MM.1S (cell line): ENCODE measurements around the gene AHNAK.

Experiments used
- DNase-seq: peaks from one replicate; pipeline ENCODE4 v3.0.0-alpha.2; 2015
- H2AFZ ChIP-seq: fragments of 300-600 bp; sonication (generic); 2 replicates; pipeline ENCODE4 v1.6.0; 2016; ENCODE audit warnings: antibody characterized with exemption, low read length
- H3F3A ChIP-seq: fragments of 300-600 bp; sonication (generic); 2 replicates; pipeline ENCODE4 v1.6.1; 2016; ENCODE audit warnings: mild to moderate bottlenecking, antibody characterized with exemption, low read length, moderate library complexity, mixed read lengths; ENCODE audit not compliant: insufficient read depth
- H3K27ac ChIP-seq: fragments of 300-600 bp; sonication (generic); 2 replicates; pipeline ENCODE4 v1.5.1; 2016; ENCODE audit warnings: mild to moderate bottlenecking, low read length
- H3K27me3 ChIP-seq: fragments of 300-600 bp; sonication (generic); replicated peaks from 2 replicates; pipeline ENCODE4 v1.6.0; 2016; ENCODE audit warnings: low read length; ENCODE audit not compliant: insufficient read depth
- H3K36me3 ChIP-seq: fragments of 300-600 bp; sonication (generic); replicated peaks from 2 replicates; pipeline ENCODE4 v1.6.1; 2016; ENCODE audit warnings: mild to moderate bottlenecking, low read length, mixed read lengths; ENCODE audit not compliant: insufficient read depth
- H3K4me1 ChIP-seq: fragments of 300-600 bp; sonication (generic); 2 replicates; pipeline ENCODE4 v1.6.1; 2016; ENCODE audit warnings: low read length, mixed read lengths
- H3K4me2 ChIP-seq: fragments of 300-600 bp; sonication (generic); 2 replicates; pipeline ENCODE4 v1.6.0; 2016; ENCODE audit warnings: low read depth, low read length
- H3K4me3 ChIP-seq: fragments of 300-600 bp; sonication (generic); 2 replicates; pipeline ENCODE4 v1.5.1; 2016; ENCODE audit warnings: low read length, mixed read lengths
- H3K79me2 ChIP-seq: fragments of 300-600 bp; sonication (generic); 2 replicates; pipeline ENCODE4 v1.6.1; 2016; ENCODE audit warnings: mixed run types, low read length, mixed read lengths
- H3K9ac ChIP-seq: fragments of 300-600 bp; sonication (generic); 2 replicates; pipeline ENCODE4 v1.6.1; 2016; ENCODE audit warnings: low read length, mixed read lengths
- H3K9me2 ChIP-seq: fragments of 300-600 bp; sonication (generic); replicated peaks from 2 replicates; pipeline ENCODE4 v1.6.1; 2016; ENCODE audit warnings: mild to moderate bottlenecking, low read length, mixed read lengths; ENCODE audit not compliant: insufficient read depth
- H3K9me3 ChIP-seq: fragments of 300-600 bp; sonication (generic); replicated peaks from 2 replicates; pipeline ENCODE4 v1.6.1; 2016; ENCODE audit warnings: mild to moderate bottlenecking, low read length, mixed read lengths; ENCODE audit not compliant: insufficient read depth
- H4K20me1 ChIP-seq: fragments of 300-600 bp; sonication (generic); 2 replicates; pipeline ENCODE4 v1.6.1; 2016; ENCODE audit warnings: mild to moderate bottlenecking, low read length, moderate library complexity, mixed read lengths; ENCODE audit not compliant: insufficient read depth
- EZH2 ChIP-seq: fragments of 300-600 bp; sonication (generic); optimal IDR thresholded peaks from 2 replicates; pipeline ENCODE3; 2017; ENCODE audit warnings: low read depth, mild to moderate bottlenecking, antibody characterized with exemption, low read length, mixed read lengths
- EZH2phosphoT487 ChIP-seq: fragments of 300-600 bp; sonication (generic); IDR thresholded peaks from 2 replicates; pipeline ENCODE4 v1.6.1; 2018; ENCODE audit warnings: antibody characterized with exemption, low read length
- TF ChIP-seq, protein P1 (sequence below): fragments of 300-600 bp; sonication (generic); IDR thresholded peaks from 2 replicates; pipeline ENCODE4 v1.5.1; 2016; ENCODE audit warnings: antibody characterized with exemption, low read length, mixed read lengths

AHNAK gene

DNA sequence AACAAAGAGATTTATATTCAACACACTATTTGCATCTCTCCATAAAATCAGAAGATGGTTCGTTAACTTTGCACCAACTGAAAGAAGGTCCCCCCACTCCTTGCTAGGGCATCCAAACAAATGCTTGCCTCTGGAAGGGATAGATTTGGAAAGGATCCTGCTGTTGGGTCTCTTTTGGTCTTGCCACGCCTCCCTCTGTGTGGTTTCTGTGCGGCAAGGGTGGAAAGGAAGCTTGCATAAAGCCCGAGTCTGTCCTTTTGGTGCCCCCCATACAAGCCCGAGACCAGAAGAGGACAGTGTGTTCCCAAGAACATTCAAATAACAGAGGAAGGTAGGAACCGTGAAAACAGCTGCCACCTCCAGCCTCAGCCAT, 112.7 kb downstream of the AHNAK start:
- Histone ChIP-seq H3F3A (peaks cover 4% of the 10 kb centered on the region; the same call in 1 of the 2 replicates), H3K9me3 (no peaks in the 10 kb centered on the region), H3K36me3 (no peaks in the 10 kb centered on the region), H3K9me2 (no peaks in the 10 kb centered on the region), H4K20me1 (no peaks in the 10 kb centered on the region), H3K79me2 (no peaks in the 10 kb centered on the region), H3K9ac (no peak overlapping the region), H3K27ac (no peak overlapping the region), H3K27me3 (no peaks in the 10 kb centered on the region), H3K4me2 (no peak overlapping the region), H2AFZ (no peak overlapping the region), H3K4me1 (0 out of 2 replicates have a peak, but pooled peaks cover 4% of the 10 kb centered on the region), H3K4me3 (no peak overlapping the region)
- DNase-seq: no peak
- TF ChIP-seq, protein P1, sequence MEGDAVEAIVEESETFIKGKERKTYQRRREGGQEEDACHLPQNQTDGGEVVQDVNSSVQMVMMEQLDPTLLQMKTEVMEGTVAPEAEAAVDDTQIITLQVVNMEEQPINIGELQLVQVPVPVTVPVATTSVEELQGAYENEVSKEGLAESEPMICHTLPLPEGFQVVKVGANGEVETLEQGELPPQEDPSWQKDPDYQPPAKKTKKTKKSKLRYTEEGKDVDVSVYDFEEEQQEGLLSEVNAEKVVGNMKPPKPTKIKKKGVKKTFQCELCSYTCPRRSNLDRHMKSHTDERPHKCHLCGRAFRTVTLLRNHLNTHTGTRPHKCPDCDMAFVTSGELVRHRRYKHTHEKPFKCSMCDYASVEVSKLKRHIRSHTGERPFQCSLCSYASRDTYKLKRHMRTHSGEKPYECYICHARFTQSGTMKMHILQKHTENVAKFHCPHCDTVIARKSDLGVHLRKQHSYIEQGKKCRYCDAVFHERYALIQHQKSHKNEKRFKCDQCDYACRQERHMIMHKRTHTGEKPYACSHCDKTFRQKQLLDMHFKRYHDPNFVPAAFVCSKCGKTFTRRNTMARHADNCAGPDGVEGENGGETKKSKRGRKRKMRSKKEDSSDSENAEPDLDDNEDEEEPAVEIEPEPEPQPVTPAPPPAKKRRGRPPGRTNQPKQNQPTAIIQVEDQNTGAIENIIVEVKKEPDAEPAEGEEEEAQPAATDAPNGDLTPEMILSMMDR: no peak
- TF ChIP-seq EZH2phosphoT487 (no peak), EZH2 (no peak)

DNA sequence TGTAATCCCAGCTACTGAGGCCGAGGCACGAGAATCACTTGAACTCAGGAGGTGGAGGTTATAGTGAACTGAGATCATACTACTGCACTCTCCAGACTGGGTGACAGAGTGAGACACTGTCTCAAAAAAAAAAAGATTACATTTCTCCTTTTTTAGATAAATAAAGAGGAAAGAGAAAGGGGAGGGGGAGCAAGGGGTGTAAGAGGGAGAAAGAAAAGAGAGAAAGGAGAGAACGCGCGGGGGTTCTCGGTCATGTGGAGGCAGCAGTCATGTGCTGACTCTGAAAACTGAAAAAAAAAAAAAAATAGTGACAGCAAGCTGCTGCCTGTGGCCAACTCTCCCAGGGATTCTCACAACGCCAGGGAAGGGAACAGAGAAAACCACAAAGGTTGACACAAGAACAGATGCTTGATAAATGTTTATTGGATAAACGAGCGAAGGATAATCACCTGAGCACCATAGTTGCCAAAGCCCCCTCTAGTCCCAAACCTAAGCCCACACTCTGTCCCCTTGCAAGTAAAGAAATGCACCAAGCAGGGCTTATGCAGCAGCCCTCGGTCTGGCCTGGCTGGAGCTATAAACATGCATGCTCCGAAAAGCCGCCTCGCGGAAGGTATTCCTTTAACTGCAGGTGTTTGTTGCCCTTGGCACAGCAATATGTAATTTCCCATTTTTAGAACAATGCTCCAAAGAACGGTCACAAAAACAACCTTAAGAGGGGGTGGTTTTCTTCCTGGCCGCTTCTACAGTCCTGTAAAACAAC, 113.3 kb downstream of the AHNAK start:
- no peak for TF ChIP-seq EZH2
- TF ChIP-seq, protein P1: no peak
- TF ChIP-seq EZH2phosphoT487: no peak
- no peak overlapping the region for H2AFZ ChIP-seq
- no peak overlapping the region for H3K4me2 ChIP-seq

DNA sequence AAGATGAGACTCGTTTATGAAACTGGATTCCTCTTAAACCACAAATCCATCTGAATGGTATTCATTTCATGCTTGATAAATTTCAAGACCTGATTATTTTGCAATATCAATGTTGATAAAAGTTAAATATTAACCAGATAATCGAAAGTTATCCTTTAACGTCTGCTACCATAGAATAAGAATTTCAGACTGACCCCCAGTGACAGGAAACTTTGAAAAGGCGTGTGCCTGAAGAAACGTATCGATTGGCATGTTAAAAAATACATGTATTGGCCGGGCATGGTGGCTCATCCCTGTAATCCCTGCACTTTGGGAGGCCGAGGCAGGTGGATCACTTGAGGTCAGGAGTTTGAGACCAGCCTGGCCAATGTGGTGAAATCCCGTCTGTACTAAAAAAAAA, 113.9 kb downstream of the AHNAK start:
- no peaks in the 10 kb centered on the region for H3K79me2 ChIP-seq
- H2AFZ ChIP-seq: no peak overlapping the region
- H3K4me2 ChIP-seq: no peak overlapping the region
- no peak for TF ChIP-seq EZH2
- no peak for TF ChIP-seq EZH2phosphoT487
- TF ChIP-seq, protein P1: no peak
- H3F3A ChIP-seq: peaks cover 4% of the 10 kb centered on the region; the same call in 1 of the 2 replicates
- H3K36me3 ChIP-seq: no peaks in the 10 kb centered on the region
- H4K20me1 ChIP-seq: no peaks in the 10 kb centered on the region
- H3K9ac ChIP-seq: no peak overlapping the region
- H3K27me3 ChIP-seq: no peaks in the 10 kb centered on the region
- DNase-seq: no peak
- H3K27ac ChIP-seq: no peak overlapping the region
- H3K9me3 ChIP-seq: no peaks in the 10 kb centered on the region
- H3K4me3 ChIP-seq: no peak overlapping the region
- H3K9me2 ChIP-seq: no peaks in the 10 kb centered on the region
- peaks cover 7% of the 10 kb centered on the region; the same call in 1 of the 2 replicates for H3K4me1 ChIP-seq

More for the DNA sequence above, 113.3 kb downstream of the AHNAK start:
- H3F3A ChIP-seq: peaks cover 4% of the 10 kb centered on the region; the same call in 1 of the 2 replicates
- H3K27ac ChIP-seq: no peak overlapping the region
- H3K9me2 ChIP-seq: no peaks in the 10 kb centered on the region
- H3K27me3 ChIP-seq: no peaks in the 10 kb centered on the region
- H3K79me2 ChIP-seq: no peaks in the 10 kb centered on the region
- no peak overlapping the region for H3K9ac ChIP-seq
- H3K4me1 ChIP-seq: 0 out of 2 replicates have a peak, but pooled peaks cover 4% of the 10 kb centered on the region
- no peak for DNase-seq
- no peaks in the 10 kb centered on the region for H3K36me3 ChIP-seq
- no peaks in the 10 kb centered on the region for H3K9me3 ChIP-seq
- H3K4me3 ChIP-seq: no peak overlapping the region
- H4K20me1 ChIP-seq: no peaks in the 10 kb centered on the region
